GM19043 (cell line): ENCODE results near the gene TNFRSF13B.
A peak's percentile ranks its signal among the peaks of the same experiment; 100 is the strongest.
"Not testable (repeated sequence)": the region's sequence is repeated elsewhere in the genome, so short reads cannot be mapped to it uniquely, and the experiment has no call there.

ENCODE experiments used
- ATAC-seq: cut with Tn5 transposase; IDR thresholded peaks from one replicate; pipeline ENCODE4 v1.9.1; 2021; ENCODE audit warnings: low read depth; ENCODE audit not compliant: unreplicated experiment

TNFRSF13B gene

DNA sequence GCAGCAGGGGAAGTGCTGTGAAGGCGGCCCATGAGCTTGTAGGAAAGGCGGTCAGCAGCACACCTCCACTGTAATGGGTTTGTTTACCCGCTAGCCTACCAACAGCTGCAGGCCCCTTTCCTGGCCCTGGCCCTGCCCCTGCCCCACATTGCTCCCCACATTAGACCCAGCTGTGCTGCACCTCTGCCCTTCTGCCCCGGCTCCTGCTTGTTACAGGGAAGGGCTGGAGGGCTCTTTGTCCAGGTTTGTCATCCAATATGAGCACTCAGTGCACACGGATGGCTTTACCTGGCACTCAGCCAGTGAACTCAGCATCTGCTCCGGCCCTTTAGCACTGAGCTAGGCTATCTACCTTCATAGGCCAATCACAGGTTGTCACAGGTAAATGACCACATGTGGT, 36.0 kb upstream of the TNFRSF13B start:
- ATAC-seq, result not testable (repeated sequence)

DNA sequence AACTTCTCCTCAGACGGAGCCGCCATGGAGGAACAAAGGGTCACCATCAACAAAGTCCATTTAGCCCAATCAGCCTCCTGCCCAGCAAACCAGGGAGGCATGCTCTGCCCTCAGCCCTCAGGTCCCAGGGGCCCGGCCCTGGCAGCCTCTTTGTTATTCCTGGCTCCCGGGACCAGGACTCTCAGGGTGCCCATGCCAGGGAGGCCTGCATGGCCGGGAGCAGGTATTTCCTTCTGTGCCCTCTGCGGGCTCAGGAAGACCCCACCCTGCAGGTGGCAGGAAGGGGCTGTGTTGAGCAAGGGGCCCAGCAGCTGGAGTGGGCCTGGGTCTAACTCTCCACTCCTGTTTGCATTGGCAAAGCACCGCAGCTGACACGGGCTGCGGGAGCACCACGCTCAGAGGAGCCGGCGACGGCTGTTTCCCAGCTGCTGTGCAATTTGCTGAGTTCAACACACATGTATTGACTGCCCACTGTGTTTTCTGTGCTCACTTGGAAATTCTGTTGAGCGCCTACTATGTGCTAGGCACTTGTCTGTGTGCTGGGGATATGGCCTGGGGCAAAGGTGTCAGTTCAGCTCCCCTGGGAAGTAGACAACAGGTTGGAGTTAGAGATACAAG, 33.2 kb upstream of the TNFRSF13B start:
- not testable (repeated sequence) for ATAC-seq

DNA sequence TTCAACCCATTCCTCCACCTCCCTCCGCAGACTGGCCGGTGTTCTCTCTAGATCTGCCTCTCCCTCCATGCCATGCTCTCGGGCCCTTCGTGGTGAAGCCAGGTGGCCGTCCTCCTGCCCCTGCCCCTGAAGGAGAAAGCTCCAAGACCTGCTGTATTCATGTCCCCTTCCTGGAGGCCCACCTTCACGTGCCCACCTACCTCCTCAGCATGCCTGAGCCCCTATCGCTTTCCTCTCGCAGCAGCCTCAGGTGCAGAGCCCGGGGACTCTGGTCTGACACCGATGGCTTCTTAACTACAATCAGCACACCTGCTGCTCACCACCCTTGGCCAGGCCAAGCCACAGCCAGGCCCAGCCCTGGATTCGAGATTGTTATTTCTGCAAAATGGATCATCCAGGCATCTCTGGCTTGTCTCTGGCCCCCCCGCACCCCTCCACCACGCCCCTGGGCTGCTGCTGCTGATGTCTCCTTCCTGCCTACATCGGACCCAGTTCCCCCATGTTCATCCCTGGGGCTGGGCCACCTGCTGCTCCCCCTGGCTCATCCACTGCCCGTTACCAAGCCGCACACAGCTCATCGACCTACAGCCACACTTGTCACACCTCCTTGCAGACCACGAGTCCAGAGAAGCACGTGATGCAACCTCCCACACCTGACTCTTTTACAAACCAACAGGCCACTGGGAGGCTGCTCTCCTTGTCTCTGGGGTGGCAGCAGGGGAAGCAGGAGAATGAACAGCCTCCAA, 32.5 kb upstream of the TNFRSF13B start:
- ATAC-seq, result no peak

DNA sequence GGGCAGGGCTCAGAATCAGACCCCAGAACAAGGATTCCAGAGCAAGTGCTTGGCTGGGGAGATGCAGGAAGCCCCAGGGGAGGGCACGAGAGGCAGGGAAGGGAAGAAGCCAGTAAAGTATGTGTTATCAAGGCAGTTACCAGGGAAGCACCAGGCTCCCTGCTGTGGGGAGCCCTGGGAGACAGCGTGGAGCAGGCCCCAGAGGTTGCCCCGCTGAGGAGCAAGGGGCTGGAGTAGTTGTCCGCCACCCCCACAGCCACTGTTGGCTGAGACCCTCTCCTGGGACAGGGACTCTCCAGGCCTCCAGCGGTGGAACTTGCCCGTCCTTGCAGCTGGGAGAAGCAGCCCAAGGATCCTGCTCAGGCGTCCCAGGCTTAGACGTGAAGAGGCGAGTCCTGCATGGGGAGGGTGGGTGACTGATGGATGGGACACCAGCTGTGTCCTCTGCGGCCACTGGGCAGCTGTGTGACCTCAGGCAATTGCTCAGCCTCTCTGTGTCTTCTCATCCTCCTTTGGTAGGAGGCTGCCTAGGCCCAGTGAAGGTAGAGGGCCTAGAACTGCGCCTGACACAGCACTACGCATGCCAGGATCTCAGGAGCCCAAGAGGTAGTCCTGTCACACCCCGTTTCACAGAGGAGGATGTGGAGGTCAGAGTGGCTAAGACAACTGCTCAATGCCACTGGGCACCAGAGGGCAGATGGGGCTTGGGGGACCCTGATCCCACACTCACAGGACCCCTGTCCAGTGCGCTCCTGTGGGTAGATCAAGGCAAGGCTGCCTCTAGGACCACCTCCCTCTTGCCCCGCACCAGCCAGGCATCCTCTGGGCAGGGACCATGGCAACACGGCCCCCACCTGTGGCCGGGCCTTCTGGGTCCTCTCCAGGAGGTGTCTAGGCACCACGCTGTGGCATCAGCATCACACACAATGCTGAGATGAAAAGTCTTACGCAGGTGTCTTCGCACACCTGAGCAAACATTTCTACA, 31.1 kb upstream of the TNFRSF13B start:
- not testable (repeated sequence) for ATAC-seq

DNA sequence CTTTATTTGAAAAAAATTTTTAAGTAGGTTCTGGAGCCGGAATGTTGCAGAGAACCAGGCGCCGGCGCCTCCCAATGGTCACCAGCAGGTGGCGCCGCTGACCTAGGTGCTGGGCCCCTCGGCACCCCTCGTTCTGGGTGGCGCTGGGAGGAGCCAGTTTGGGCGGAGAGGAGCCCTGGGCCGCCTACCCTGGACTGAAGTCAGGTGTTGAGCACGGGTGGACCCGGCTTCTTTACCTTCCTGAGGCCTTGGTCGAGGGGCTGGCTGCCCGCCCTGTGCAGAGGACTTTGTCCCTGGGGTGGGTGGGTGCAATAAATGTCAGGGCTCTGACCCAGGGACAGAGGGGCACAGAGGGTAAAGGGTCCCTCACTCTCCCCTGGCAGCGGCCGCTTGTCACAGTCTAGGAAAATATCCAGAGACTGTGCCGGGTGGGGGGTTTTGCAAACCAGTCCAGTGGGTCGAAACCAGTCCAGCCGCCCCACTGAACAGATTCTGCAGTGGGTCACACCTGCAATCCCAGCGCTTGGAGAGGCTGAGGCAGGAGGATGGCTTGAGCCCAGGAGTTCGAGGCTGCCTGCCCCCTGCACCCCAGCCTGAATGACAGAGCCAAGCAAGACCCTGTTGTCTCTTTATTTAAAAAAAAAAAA, 30.1 kb upstream of the TNFRSF13B start:
- ATAC-seq, result no peak

DNA sequence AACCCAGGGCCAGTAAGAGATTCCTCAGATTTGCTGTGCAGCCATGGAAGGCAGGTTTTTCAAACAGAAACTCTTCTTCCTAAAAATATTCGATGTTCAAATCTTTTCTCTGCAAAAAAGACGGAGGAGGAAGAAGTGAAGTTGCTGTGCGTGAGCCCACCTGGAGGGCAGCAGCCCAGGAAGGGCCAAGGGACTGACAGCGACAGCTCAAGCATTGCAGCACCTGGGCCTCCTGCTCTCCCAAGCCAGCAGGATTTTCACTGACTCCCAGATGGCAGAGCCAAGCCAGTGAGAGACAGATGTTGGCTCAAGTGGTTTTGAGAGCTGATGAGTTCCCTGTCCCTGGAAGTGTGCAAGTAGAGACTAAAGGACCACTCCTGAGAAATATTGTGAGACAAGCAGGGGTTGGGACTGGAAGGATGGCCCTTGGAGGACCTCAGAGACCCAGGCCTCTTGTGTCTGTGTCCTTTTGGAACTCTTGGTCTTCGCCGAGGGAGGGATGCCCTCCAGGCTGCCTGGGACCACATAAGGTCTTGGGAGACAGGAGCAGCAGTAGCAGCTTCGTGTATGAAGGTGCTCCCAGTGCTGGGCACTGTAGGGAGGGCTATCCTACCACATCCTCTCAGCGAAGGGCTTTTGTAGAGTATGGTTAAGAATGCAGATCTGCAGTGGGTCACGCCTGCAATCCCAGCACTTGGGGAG, 29.3 kb upstream of the TNFRSF13B start:
- ATAC-seq, result no peak

DNA sequence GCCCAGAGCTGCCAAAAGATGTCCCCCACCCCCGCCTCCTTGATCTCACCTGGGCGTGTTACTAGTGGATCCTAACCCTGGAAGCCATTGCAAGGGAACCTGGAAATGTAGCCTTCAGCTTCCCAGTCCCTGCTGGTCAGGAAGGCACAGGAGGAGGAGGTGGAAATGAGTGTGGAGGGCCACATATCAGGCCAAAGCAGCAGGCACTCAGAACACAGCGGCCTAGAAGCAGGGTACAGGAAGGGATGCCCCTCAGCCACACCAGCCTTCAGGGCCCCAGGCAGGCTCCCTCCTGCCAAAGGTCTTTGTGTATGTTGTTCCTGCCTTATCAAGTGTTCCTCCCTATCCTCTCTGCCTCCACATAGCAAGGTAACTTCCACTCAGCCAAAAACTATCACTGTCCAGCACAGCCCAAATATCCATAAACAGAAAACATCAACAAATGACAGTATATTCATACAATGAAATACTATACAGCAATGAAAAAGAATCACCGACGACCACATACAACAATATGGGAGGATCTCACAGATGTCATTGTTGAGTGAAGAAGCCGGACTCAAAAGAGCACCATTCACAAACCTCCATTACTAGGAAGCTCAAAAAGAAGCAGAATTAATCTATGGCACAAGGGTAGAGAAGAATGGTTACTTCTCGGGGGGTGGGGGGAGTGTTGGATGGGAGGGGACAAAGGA, 28.2 kb upstream of the TNFRSF13B start:
- ATAC-seq, result no peak

DNA sequence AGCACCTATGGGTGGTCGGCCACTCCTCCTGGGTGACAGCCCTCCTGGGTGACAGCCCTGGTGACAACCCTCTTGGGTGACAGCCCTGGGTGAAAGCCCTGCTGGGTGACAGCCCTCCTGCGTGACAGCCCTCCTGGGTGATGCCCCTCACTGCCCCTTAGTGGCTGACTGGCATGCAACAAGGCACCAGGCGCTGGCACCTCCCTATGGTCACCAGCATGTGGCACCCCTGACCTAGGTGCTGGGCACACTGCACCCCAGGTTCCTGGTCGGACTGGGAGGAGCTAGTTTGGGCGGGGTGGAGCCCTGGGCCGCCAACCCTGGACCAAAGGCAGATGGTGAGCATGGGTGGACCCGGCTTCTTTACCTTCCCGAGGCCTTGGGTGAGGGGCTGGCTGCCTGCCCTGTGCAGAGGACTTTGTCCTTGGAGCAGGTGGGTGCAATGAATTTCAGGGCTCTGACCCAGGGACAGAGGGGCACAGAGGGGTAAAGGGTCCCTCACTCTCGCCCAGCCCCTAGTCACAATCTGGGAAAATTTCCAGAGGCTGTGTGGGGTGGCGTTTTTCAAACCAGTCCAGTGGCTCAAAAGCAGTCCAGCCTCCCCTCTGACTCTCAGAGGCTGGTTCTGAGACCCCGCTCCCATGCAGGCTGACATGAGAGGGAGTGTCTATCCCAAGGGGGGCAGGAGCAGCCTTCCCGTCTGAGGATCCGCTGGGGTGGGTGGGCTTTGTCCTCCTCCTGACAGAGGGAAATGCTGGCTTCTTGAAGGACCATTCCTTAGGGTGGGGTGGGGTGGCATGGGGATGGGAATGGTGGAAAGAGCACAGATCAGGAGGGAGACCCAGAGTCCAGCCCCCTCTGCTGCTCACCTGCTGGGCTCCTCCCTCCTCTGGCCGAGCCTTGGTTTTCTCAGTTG, 25.9 kb upstream of the TNFRSF13B start:
- ATAC-seq, result peak; percentile 57

DNA sequence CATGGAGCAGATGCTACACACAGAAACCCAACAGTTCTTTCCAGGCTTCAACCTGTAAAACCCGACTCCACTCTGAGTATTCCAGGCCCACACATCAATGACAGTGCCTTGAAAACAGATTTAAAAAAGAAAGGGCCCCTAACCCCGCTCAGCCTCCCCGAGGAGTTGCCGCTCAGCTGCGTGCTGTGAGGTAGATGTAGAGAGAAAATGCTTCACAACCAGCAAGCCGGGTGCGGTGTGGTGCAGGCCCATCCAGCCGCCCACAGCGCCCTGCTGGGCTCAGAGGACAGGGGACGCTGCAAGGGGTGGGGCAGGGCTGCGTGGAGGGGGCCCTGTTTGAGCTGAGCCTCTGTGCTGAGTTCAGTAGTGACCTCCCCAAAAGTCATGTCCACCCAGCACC, 24.8 kb upstream of the TNFRSF13B start:
- not testable (repeated sequence) for ATAC-seq

DNA sequence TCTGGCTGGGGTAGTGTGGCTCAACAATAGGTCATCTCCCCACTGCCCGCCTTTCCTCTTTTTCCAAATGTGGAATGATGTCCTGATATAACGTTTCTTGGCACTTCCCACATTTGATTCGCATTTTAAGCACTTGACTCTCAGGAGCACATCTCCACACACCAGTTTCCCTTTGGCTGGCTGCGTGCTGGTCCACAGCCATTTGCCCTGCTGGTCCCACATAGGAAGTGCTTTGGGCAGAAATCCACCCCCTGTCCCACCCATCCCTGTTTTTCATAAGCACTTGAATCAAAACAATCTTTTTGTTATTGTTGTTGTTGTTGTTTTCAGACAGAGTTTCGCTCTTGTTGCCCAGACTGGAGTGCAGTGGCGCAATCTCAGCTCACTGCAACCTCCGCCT, 24.0 kb upstream of the TNFRSF13B start:
- no peak for ATAC-seq

DNA sequence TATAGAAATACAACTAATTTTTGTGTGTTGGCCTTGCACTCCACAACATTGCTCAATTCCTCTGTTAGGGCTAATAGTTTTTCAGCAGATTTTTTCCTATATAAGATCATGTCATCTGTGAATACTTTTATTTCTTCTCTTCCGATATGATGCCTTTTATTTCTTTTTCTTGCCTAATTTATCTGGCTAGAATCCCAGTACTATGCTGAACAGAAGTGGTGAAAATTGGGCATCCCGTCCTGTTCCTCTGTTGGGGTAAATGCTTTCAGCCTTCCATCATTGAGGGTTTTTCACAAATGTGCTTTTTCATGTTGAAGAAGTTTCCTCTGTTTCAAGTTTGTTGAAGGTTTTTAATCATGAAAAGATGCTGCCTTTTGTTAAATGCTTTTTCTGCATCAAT, 22.7 kb upstream of the TNFRSF13B start:
- ATAC-seq, result no peak

DNA sequence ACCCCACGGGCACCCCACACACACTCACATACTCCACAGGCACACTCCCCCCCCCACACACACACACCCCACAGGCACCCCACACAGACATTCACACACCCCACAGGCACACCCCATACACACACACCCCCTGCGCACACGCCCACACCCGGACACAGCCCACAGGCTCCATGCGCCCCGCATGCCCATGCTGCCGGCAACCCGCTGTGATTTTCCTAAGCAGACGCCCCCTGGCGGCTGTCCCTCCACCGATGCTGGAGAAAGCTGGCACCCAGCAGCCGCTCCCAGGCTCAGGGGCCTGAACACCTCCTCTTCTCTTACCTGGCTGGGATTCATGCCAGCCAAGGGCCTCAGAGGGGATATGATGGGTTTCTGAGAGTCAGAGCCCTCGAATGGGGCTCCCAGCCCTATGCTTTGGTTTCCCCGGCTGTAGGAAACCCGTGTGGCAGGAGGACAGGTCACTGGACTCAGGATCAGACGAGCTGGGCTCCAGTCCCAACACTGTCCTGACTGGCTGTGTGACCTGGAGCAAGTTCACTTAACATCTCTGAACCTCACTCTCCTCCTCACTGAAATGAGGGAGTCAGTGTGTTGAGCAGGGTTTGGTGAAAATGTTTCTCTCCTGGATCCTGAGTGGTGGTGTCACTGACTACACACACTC, 19.6 kb upstream of the TNFRSF13B start:
- no peak for ATAC-seq

DNA sequence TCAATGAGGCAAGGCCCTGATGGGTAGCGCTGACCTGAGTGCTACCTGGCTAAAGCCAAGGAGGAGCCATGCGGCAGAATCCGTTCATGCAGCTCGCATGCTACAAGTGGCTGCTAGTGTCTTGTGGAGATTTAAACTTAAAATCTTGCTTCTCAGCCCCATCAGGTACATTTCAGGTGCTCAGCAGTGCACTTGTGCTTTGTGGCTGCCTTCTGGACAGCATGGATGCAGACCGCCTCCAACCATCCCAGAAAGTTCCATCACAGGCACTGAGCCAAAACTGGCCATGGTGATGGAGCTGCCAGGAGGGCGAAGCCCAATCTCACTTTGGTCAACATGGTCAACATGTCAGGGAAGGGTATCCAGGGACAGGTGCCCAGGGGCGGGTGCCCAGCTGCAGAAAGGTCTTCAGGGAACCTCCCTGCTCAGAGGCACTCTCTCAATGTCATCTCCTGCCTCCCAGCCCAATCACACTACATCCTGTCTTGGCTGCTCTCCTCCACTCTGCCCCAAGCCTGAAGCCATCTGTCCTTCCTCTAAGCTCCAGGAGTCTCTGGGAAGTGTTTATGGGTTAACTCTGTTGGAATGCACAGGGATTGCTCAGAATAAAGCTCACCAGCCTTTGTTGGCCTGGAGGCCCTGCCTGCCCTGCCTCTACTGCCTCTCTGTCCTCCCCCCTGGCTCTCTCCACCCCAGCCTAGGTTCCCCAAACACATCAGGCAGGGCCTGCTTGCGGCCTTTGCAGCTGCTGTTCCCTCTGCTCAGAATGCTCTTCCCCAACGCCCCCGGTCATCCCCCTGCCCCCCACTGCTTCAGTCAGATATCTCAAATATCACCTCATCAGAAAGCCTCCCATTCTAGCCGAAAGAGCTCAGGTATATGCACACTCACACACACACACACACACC, 18.3 kb upstream of the TNFRSF13B start:
- no peak for ATAC-seq

DNA sequence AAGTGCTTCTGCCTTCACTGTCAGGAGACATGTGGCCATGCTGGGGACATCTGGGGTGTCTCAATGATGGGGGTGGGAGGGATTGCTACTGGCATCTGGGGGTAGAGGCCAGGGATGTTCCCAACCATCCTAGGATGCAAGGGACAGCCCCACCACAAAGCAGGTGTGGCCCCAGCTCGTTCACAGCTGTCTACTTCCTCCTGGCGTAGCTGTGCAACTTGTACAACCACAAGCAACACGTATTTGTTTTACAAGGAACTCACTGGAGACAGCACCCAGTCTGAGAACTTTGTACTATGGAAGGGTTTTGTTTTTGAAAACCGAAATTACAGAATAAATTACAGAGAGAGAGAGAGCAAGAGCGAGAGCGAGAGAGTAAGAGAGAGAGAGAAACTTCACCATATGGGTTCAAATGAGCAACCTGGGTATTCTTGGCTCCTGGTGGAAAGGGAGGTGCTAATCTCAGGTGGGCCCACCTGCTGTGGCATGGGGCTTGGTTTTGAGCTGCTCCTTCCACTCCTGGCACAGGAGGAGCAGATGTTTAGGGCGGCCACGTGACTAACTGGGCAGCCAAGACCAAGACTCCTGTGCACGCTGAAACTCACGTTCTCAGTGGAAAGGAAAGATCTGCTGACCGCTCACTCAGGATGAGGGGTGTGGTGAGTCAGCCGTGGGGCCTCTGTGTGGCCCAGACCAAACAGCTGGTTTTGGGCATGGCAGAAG, 17.5 kb upstream of the TNFRSF13B start:
- no peak for ATAC-seq

DNA sequence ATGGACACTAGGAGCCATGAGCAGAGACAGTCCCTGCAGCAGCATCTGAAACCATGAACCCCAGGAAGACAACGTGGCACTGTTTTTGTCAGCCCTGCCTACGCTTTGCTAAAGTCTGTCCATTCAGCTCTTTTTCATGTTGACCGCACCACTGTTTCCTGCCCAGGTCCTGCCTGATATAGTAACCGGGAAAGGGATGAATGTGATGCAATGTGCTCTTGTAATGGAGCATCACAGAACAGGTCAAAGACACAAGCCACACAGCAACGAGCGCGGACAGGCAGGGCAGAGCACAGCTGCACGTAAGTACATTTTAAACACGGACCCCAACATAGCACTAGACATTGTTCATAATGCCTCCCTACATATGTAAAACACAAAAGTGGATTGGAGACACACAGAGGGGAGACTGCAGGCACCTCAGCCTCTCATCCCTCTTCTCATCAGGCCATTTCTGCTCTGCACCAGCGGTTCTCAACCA, 16.9 kb upstream of the TNFRSF13B start:
- no peak for ATAC-seq
